H1 (cell line): Measurements from ENCODE around the gene NGFR. TPM values are rescaled to one million over a fixed set of nuclear protein-coding genes. Genes with fewer than 3 reads are reported as not detected.

Experiments
- CEBPB ChIP-seq: IDR thresholded peaks from 2 replicates; pipeline ENCODE4 v1.6.1; 2012; ENCODE audit warnings: low read depth, low read length
- GTF2F1 ChIP-seq: IDR thresholded peaks from 2 replicates; pipeline ENCODE4 v1.6.1; 2012; ENCODE audit warnings: low read depth, low read length, improper control_type of control experiment, borderline replicate concordance
- polyA plus RNA-seq, 7 experiments: library from polyadenylated mRNA; depleted of rRNA in 3 of 7; stranded (reverse) in 5 of 7; unstranded in 2 of 7; fragments of >200 nt in 5 of 7; fragments of 200-250 nt in 2 of 7; gene quantifications; 1 replicate in 5 of 7; 2 replicates in 1 of 7; 4 replicates in 1 of 7; pipeline versions ENCODE4 v1.2.1 to v1.2.3, GENCODE V29; 2011 to 2013; ENCODE audit warnings: missing spikeins in 2 of 7, mixed read lengths in 2 of 7
- total RNA-seq: library from RNA; stranded (reverse); fragmentation: NEBNext Ultra II Directional; extraction: Animal tissue kit (Norgen Biotek cat#: 25700); gene quantifications from 2 replicates; pipeline ENCODE4 v1.2.1, GENCODE V29; 2021

NGFR gene
- total and polyA plus RNA-seq, 2 of the 8 experiments (the other 6 are each of a cell fraction or from before 2014, with no cell fraction given), result 8.1 to 10.3 TPM

GRCh38 chr17:49456183-49456965 is 38.7 kb upstream of the NGFR start (continued):
- TF ChIP-seq CEBPB, result no peak
- no peak for TF ChIP-seq GTF2F1
